Measurements from ENCODE around the gene GLI2. TPM values are rescaled to one million over a fixed set of nuclear protein-coding genes. Genes with fewer than 3 reads are reported as not detected.

Gene GLI2
- total and polyA plus RNA-seq, 2 of the 4 experiments (the other 2 are of a cell fraction), result 3.8 to 26.0 TPM

DNA sequence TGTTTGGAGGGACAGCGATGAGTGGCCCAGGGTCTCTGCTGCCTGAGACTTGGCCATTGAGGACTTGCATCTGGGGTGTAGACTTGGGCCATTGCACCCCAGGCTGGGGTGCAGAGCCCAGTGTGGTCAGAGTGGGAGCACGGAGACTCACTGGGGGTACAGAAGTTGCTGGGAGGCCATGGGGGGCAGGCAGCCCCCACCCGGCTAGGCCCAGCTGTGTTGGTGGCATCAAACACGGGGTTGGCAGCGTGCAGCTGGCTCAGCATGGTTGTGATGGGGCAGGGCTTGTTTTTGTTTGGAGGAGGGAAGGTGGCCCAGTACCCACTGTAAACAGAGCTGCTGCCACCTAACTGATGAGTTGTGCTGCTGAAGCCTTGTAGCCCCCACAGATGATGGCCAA is 42.1 kb downstream of the GLI2 start:
- DNase-seq (no peak), ATAC-seq (ENCODE audit: low read depth) (0 out of 2 replicates have a peak, but pooled peaks have one; percentile 2)
- Histone ChIP-seq H2BK5ac (ENCODE audit: low read depth, low read length, poor library complexity, severe bottlenecking) (peak overlapping the region; percentile 66), H4K20me1 (ENCODE audit: insufficient read depth, low read length) (peaks cover 89% of the 10 kb centered on the region), H3K27ac (ENCODE audit: insufficient read depth, low read length) (0 out of 2 replicates have a peak overlapping the region, but pooled peaks have one; percentile 10), H3K56ac (ENCODE audit: extremely low read depth, insufficient read depth, low read length) (no peak overlapping the region), H3K9me3 (ENCODE audit: control insufficient read depth, insufficient read depth, low read length) (no peaks in the 10 kb centered on the region), H3K23ac (ENCODE audit: low read depth, low read length) (peak overlapping the region; percentile 72), H3K9ac (ENCODE audit: low read depth, low read length) (no peak overlapping the region), H3K4me1 (ENCODE audit: control insufficient read depth, insufficient read depth, low read length) (peaks cover 49% of the 10 kb centered on the region), H3K27me3 (ENCODE audit: control insufficient read depth, insufficient read depth, low read length) (no peaks in the 10 kb centered on the region), H3K18ac (ENCODE audit: low read depth, low read length) (0 out of 2 replicates have a peak overlapping the region, but pooled peaks have one; percentile 1), H2AK9ac (replicated peaks; ENCODE audit: low read depth, low read length, poor library complexity) (peak overlapping the region; percentile 74), H3K4me3 (ENCODE audit: insufficient read depth, low read depth, low read length) (no peak overlapping the region), H4K91ac (ENCODE audit: insufficient read depth, low read depth, low read length) (peak overlapping the region; percentile 62; the same call in 1 of the 2 replicates), H2BK15ac (ENCODE audit: low read depth, low read length) (peak overlapping the region; percentile 30; the same call in 1 of the 3 replicates), H2AFZ (replicated peaks; ENCODE audit: low read length, poor library complexity) (peak overlapping the region; percentile 67), H4K8ac (ENCODE audit: low read depth in 2 of 2, low read length in 2 of 2) (peak overlapping the region in 1 of 2 experiments; percentile 73; a peak in 2 of 4 replicates), H3K4me2 (ENCODE audit: low read depth, low read length) (no peak overlapping the region), H4K5ac (ENCODE audit: low read depth, low read length) (0 out of 2 replicates have a peak overlapping the region, but pooled peaks have one; percentile 5), H2BK20ac (ENCODE audit: low read depth, low read length) (0 out of 2 replicates have a peak overlapping the region, but pooled peaks have one; percentile 20), H2BK120ac (ENCODE audit: low read depth, low read length) (peak overlapping the region; percentile 83; the same call in 1 of the 2 replicates), H3K9me1 (ENCODE audit: insufficient read depth, low read length) (peaks cover 71% of the 10 kb centered on the region), H3K79me1 (ENCODE audit: low read depth in 1 of 2, low read length in 2 of 2) (peaks cover 34 to 94% of the 10 kb centered on the region in 2 experiments), H3K36me3 (ENCODE audit: control insufficient read depth, insufficient read depth, low read length) (no peaks in the 10 kb centered on the region), H2AK5ac (ENCODE audit: low read depth, low read length) (peak overlapping the region; percentile 94), H3K14ac (replicated peaks; ENCODE audit: low read depth, low read length) (peak overlapping the region; percentile 85), H3K4ac (ENCODE audit: low read depth, low read length) (peak overlapping the region; percentile 90)
- in situ Hi-C loops (cut with MboI; ENCODE audit: low sequenced_read_pairs), result no loop called here
- WGBS, 2 experiments (ENCODE audit: extremely low coverage in 2 of 2, insufficient read length in 1 of 2), result no CpG with 5 or more reads among the region's 5 CpGs
- intact Hi-C loops (cut with micrococcal nuclease), result loop anchor here (10.0 kb wide), 1 partner anchor 83 kb away; no protein-coding TSS in a partner anchor
- POLR2A ChIA-PET (ENCODE audit: unreplicated experiment), result interaction anchor here (1.1 kb wide), 1 partner anchor 12 kb away, joined by 4 read pairs; no protein-coding TSS in a partner anchor
- CTCF ChIA-PET, result no interaction called here
- TF ChIP-seq BHLHE40 (IDR thresholded peaks at IDR 0.05; ENCODE audit: low read depth, low read length) (no peak), MXI1 (IDR thresholded peaks at IDR 0.05; ENCODE audit: borderline replicate concordance, low read depth, low read length) (no peak), POLR2A (IDR thresholded peaks at IDR 0.05; ENCODE audit: low read depth, low read length) (no peak), MAZ (IDR thresholded peaks at IDR 0.05; ENCODE audit: borderline replicate concordance, low read depth, low read length) (no peak), CHD1 (IDR thresholded peaks at IDR 0.05; ENCODE audit: low read depth, low read length) (no peak), SMC3 (IDR thresholded peaks at IDR 0.05; ENCODE audit: low read depth, low read length) (no peak), FOS (IDR thresholded peaks at IDR 0.05; ENCODE audit: low read depth, low read length) (no peak), RAD21 (IDR thresholded peaks at IDR 0.05; ENCODE audit: low read length) (no peak), RFX5 (IDR thresholded peaks at IDR 0.05; ENCODE audit: low read depth, low read length) (no peak), CEBPB (IDR thresholded peaks at IDR 0.05; ENCODE audit: low read depth, low read length) (no peak)
- TF ChIP-seq, protein P1, sequence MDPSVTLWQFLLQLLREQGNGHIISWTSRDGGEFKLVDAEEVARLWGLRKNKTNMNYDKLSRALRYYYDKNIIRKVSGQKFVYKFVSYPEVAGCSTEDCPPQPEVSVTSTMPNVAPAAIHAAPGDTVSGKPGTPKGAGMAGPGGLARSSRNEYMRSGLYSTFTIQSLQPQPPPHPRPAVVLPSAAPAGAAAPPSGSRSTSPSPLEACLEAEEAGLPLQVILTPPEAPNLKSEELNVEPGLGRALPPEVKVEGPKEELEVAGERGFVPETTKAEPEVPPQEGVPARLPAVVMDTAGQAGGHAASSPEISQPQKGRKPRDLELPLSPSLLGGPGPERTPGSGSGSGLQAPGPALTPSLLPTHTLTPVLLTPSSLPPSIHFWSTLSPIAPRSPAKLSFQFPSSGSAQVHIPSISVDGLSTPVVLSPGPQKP (IDR thresholded peaks at IDR 0.05; ENCODE audit: borderline replicate concordance, low read depth, low read length), result no peak
- TF ChIP-seq, protein P2, sequence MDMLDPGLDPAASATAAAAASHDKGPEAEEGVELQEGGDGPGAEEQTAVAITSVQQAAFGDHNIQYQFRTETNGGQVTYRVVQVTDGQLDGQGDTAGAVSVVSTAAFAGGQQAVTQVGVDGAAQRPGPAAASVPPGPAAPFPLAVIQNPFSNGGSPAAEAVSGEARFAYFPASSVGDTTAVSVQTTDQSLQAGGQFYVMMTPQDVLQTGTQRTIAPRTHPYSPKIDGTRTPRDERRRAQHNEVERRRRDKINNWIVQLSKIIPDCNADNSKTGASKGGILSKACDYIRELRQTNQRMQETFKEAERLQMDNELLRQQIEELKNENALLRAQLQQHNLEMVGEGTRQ (IDR thresholded peaks at IDR 0.05; ENCODE audit: low read depth, low read length), result no peak
- TF ChIP-seq, protein P3, sequence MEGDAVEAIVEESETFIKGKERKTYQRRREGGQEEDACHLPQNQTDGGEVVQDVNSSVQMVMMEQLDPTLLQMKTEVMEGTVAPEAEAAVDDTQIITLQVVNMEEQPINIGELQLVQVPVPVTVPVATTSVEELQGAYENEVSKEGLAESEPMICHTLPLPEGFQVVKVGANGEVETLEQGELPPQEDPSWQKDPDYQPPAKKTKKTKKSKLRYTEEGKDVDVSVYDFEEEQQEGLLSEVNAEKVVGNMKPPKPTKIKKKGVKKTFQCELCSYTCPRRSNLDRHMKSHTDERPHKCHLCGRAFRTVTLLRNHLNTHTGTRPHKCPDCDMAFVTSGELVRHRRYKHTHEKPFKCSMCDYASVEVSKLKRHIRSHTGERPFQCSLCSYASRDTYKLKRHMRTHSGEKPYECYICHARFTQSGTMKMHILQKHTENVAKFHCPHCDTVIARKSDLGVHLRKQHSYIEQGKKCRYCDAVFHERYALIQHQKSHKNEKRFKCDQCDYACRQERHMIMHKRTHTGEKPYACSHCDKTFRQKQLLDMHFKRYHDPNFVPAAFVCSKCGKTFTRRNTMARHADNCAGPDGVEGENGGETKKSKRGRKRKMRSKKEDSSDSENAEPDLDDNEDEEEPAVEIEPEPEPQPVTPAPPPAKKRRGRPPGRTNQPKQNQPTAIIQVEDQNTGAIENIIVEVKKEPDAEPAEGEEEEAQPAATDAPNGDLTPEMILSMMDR (conservative IDR thresholded peaks at IDR 0.05; ENCODE audit: low read depth, low read length), result no peak
- no TSS peak for BruUV-seq (replicated peaks)
- dilution Hi-C loops (cut with HindIII; ENCODE audit: low sequenced_read_pairs, unreplicated experiment), result no loop called here

Measured in IMR-90 (cell line).